HG03108 (cell line): ENCODE results near the gene MCM8.
"Not testable (repeated sequence)": the region's sequence is repeated elsewhere in the genome, so short reads cannot be mapped to it uniquely, and the experiment has no call there.

Source experiments
- ATAC-seq: cut with Tn5 transposase; IDR thresholded peaks from one replicate; pipeline ENCODE4 v1.9.1; 2021; ENCODE audit warnings: moderate library complexity; ENCODE audit not compliant: unreplicated experiment

The MCM8 gene

DNA sequence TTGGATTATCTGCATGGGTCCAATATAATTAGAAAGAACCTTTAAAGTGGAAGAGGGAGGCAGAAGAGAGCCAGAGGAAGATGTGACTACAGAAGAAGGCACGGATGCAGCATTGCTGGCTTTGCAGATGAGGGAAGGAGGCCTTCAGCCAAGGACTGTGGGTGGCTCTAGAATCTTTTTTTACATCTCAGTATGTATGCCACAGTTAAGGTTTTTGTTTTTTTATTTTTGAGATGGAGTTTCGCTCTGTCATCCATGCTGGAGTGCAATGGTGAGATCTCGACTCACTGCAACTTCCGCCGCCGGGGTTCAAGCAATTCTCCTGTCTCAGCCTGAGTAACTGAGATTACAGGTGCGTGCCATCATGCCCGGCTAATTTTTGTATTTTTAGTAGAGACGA lies 49.3 kb downstream of the MCM8 start:
- ATAC-seq = no peak

- ATAC-seq = no peak
Observed at GRCh38 chr20:6000871-6001270, 50.4 kb downstream of the MCM8 start.

DNA sequence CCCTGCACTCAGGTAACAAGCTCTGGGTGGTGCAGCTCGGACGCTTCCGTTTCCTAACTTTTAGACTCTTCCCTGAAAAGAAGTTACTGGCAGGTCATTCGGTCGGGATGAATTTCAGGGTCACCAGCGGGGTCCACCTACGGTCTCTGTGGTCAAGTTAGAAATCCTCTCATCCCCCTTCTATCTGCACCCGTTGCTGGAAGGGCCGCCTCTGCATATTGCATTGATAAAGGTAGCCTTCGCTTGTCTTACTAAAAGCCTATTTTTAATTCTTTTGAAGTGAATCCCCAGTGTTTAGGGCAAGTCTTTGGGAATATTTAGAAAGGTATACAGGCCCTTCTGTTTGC lies 56.1 kb downstream of the MCM8 start:
- ATAC-seq = no peak

- no peak for ATAC-seq
Observed at GRCh38 chr20:6007094-6007528, 56.7 kb downstream of the MCM8 start.

DNA sequence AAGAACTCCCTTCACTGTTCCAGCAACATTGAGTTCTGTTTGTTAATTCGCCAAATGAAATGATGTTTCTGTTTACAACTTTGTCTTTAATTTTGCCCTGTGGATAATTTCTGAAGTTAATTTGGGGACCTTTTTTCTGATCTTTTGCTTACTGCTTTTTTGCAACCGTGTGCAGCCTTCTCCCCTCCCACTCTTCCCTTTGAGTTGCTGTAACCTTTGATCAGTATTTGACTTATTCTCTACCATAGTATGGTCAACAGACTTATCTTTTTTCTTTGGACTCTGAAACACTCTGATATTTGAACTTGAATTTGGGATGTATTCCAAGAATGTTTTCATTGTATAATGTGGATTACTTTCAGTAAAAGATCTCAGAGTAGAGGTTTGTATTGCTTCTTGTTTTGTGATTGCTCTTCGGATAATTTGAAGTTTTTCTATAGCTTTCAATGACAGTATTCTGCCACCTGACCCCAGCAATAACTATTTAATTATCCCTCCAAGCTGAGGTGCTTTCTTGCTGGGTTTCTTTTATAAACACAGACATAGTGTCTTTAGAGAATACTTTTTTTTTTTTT lies 57.2 kb downstream of the MCM8 start:
- ATAC-seq = no peak

DNA sequence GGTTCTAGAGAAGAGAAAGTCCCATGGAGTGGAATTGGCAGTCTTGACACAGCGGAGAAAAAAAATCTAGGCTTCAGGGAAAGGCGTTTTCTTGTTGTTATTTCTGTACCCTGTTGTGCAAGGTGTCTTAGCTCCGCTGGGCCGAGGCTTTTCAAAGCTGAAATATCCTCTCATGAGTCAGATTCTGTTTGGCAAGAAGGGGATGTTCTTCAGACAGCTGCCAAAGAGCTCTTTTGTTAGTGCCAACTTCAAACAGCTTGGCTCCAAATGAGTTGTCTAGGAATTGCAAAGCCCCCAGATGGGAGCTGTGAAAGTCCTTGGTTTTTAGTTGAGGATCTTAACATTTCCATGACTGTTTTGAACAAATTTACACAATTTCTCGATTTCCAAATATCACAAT lies 57.8 kb downstream of the MCM8 start:
- no peak for ATAC-seq

- ATAC-seq = no peak
Observed at GRCh38 chr20:6012179-6012578, 61.7 kb downstream of the MCM8 start.

DNA sequence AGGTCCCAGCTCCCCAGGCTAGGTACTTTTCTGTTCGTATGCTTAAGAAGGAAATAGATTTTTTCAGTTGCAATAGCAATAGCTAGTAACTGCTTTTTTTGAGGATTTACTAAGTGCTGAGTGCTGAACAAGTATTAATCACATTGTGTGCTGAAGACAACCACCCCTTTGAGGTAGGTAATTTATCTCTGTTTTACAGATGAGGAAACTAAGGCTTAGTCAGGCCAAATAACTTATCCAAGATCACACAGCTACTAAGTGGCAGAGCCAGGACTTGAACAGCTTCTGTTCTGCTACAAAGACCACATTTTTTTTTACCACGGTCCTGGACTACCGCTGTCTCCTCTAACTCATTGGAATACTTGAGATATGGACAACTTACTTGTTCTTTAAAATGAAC lies 63.6 kb downstream of the MCM8 start:
- no peak for ATAC-seq

DNA sequence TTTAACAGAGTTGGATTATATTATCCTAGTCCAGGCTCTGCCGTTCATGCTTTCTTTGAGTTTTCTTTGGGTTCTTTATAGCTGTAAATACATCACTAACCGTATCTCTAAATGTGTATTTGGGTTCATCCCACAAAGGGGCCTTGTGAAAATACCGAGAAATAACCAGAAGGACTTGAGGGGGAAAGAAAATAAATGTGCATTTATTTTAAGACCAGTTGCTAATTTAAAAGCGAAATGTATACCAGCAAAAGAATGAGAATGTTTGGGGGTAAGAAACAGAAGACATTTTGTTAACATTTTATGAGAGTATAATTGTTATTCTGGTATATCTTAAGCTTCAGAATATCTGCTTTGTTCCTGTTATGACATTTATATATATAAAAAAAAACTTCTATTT lies 64.5 kb downstream of the MCM8 start:
- ATAC-seq = no peak

DNA sequence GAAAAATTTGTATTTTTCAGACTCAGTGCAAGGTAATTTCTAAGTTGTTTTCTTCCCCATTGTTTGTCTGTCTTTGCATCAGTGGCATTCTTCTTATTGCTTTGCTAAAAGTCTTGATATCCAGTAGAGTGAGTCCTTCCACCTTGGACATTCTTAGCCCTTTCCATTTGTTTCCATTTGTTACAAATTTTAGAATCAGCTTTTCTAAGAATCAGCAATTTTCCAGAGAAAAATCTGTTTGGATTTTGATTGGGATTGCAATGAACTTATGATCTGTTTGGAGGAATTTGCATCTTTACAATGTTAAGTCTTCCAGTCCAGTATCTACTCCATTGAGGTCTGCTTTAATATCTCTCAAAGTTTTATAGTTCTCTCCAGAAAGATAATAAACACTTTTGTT lies 67.0 kb downstream of the MCM8 start:
- ATAC-seq = no peak

- no peak for ATAC-seq
Observed at GRCh38 chr20:6017880-6018279, 67.4 kb downstream of the MCM8 start.

DNA sequence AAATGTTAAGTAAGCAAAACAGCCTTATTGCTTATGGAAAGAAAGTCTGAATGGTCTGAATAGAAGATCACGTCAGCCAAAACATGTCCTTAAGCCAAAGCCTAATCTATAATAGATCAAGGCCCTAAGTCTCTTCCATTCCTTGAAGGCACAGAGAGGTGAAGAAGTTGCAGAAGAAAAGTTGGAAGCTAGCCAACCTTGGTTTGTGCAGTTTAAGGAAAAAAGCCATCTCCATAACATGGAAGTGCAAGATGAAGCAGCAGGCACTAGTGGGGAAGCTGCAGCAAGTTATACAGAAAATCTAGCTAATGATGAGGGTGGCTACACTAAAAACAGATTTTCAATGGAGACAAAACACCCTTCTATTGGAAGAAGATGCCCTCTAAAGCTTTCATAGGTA lies 74.3 kb downstream of the MCM8 start:
- no peak for ATAC-seq

DNA sequence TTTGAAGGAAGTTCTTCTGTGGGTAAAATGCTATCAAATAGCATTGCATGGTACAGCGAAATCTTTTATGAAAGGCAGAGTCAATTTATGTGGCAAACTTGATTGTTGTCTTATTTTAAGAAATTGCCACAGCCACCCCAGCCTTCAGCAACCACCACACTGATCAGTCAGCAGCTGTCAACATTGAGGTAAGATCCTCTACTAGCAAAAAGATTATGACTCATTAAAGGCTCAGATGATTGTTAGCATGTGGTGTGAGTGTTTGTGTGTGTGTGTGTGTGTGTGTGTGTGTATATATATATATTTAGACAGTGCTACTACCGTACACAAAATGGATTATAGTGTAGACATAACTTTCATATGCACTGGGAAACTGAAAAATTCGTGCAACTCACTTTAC lies 75.6 kb downstream of the MCM8 start:
- no peak for ATAC-seq

- no peak for ATAC-seq
Observed at GRCh38 chr20:6028818-6029217, 78.4 kb downstream of the MCM8 start.

GRCh38 chr20:6029538-6029937 lies 79.1 kb downstream of the MCM8 start:
- ATAC-seq = no peak

- no peak for ATAC-seq
Observed at GRCh38 chr20:6030453-6031080, 80.1 kb downstream of the MCM8 start.

DNA sequence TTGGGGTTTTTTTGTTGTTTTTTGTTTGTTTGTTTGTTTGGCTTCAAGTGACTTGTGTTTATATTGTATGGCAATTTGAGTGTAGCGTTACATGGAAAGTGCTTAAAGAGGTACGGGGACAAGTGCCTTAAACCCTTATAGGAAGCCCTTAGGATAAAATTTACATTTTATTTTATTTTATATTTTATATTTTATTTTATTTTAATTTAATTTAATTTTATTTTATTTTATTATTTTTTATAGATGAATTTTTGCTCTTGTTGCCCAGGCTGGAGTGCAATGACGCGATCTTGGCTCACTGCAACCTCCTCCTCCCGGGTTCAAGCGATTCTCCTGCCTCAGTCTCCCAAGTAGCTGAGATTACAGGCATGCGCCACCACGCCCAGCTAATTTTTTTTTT lies 82.5 kb downstream of the MCM8 start:
- not testable (repeated sequence) for ATAC-seq

GRCh38 chr20:6034134-6034969 lies 83.9 kb downstream of the MCM8 start:
- ATAC-seq = no peak

DNA sequence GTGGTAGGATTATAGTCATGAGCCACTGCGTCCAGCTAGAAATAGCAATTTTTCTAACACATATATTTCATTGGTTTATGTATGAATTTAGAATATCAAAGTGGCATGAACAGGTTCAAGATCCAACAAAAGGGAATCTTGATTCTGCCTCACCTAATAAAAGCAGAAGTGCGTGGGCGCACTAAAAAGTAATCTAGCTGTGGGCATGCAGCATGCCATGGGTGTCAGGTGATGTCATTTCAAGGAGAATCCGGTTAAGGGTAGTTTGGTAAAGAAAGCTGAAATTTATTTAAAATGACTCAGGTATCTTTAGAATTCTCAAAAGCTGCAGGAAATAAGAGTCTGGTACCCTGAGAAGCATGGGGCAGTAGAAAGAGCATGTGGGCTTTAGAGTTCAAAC lies 85.8 kb downstream of the MCM8 start:
- no peak for ATAC-seq

GRCh38 chr20:6037082-6037481 lies 86.6 kb downstream of the MCM8 start:
- ATAC-seq = no peak

- no peak for ATAC-seq
Observed at GRCh38 chr20:6038256-6038655, 87.8 kb downstream of the MCM8 start.

- ATAC-seq = no peak
Observed at GRCh38 chr20:6039766-6040165, 89.3 kb downstream of the MCM8 start.
